H9 (cell line): ENCODE measurements around the gene TRA2B. TPM values are rescaled to one million over a fixed set of nuclear protein-coding genes. Genes with fewer than 3 reads are reported as not detected.

Experiments used
- DNase-seq: peaks from one replicate; pipeline ENCODE4 v3.0.0-alpha.2; 2017
- H2AFZ ChIP-seq: one replicate; pipeline ENCODE4 v1.6.1; 2013; ENCODE audit warnings: mild to moderate bottlenecking, low read length, control low read depth, moderate library complexity
- H2AK5ac ChIP-seq: 2 replicates; pipeline ENCODE4 v1.6.1; 2013; ENCODE audit warnings: low read length, control low read depth, mixed read lengths; ENCODE audit not compliant: insufficient read length
- H2BK120ac ChIP-seq: one replicate; pipeline ENCODE4 v1.6.1; 2013; ENCODE audit warnings: low read depth, mild to moderate bottlenecking, low read length, control low read depth, inconsistent platforms; ENCODE audit not compliant: poor library complexity, severe bottlenecking
- H2BK12ac ChIP-seq: 2 replicates; pipeline ENCODE4 v1.6.1; 2013; ENCODE audit warnings: low read length, control low read depth, mixed read lengths, low read depth; ENCODE audit not compliant: insufficient read length
- H2BK15ac ChIP-seq: 2 replicates; pipeline ENCODE4 v1.6.1; 2013; ENCODE audit warnings: low read depth, low read length, control low read depth
- H2BK20ac ChIP-seq: one replicate; pipeline ENCODE4 v1.6.1; 2013; ENCODE audit warnings: low read depth, mild to moderate bottlenecking, low read length, control low read depth, inconsistent platforms; ENCODE audit not compliant: poor library complexity, severe bottlenecking
- H2BK5ac ChIP-seq: 2 replicates; pipeline ENCODE4 v1.6.1; 2013; ENCODE audit warnings: low read length, control low read depth, mixed read lengths; ENCODE audit not compliant: insufficient read length
- H3K14ac ChIP-seq: 2 replicates; pipeline ENCODE4 v1.6.1; 2013; ENCODE audit warnings: low read length, control low read depth; ENCODE audit not compliant: insufficient read depth
- H3K18ac ChIP-seq: 2 replicates; pipeline ENCODE4 v1.6.1; 2013; ENCODE audit warnings: low read depth, mild to moderate bottlenecking, mixed read lengths, low read length, control low read depth; ENCODE audit not compliant: insufficient read length
- H3K23ac ChIP-seq: 2 replicates; pipeline ENCODE4 v1.6.1; 2013; ENCODE audit warnings: low read length, control low read depth, mixed read lengths, low read depth; ENCODE audit not compliant: insufficient read length
- H3K23me2 ChIP-seq: 2 replicates; pipeline ENCODE4 v1.6.1; 2013; ENCODE audit warnings: low read depth, mild to moderate bottlenecking, mixed read lengths, low read length, control low read depth; ENCODE audit not compliant: insufficient read length, poor library complexity, severe bottlenecking
- H3K27ac ChIP-seq: 2 replicates; pipeline ENCODE4 v1.5.1; 2013; ENCODE audit warnings: low read length, control low read depth, mixed read lengths, low read depth; ENCODE audit not compliant: insufficient read length
- H3K27me3 ChIP-seq: 2 replicates; pipeline ENCODE4 v1.6.1; 2013; ENCODE audit warnings: low read length, control low read depth, inconsistent platforms; ENCODE audit not compliant: insufficient read depth
- H3K4ac ChIP-seq: 2 replicates; pipeline ENCODE4 v1.6.1; 2013; ENCODE audit warnings: low read depth, mild to moderate bottlenecking, control low read depth, inconsistent platforms, low read length, moderate library complexity
- H3K4me1 ChIP-seq: 2 replicates; pipeline ENCODE4 v1.6.1; 2013; ENCODE audit warnings: low read length, control low read depth, inconsistent platforms; ENCODE audit not compliant: insufficient read depth
- H3K4me2 ChIP-seq: 2 replicates; pipeline ENCODE4 v1.6.1; 2013; ENCODE audit warnings: low read length, control low read depth, mixed read lengths; ENCODE audit not compliant: insufficient read length, insufficient read depth
- H3K56ac ChIP-seq: 2 replicates; pipeline ENCODE4 v1.6.1; 2013; ENCODE audit warnings: low read depth, mild to moderate bottlenecking, mixed read lengths, low read length, control low read depth; ENCODE audit not compliant: insufficient read length
- H3K79me1 ChIP-seq: 2 replicates; pipeline ENCODE4 v1.6.1; 2013; ENCODE audit warnings: low read depth, mild to moderate bottlenecking, moderate library complexity, low read length, control low read depth, inconsistent platforms; ENCODE audit not compliant: insufficient read depth, poor library complexity, severe bottlenecking
- H3K79me2 ChIP-seq: 2 replicates; pipeline ENCODE4 v1.6.1; 2013; ENCODE audit warnings: low read length, control low read depth, inconsistent platforms; ENCODE audit not compliant: insufficient read depth
- H3K9ac ChIP-seq: 2 replicates; pipeline ENCODE4 v1.6.1; 2013; ENCODE audit warnings: low read length, control low read depth, mixed read lengths; ENCODE audit not compliant: insufficient read length; ENCODE audit errors: extremely low read depth
- H3K9me3 ChIP-seq: one replicate; pipeline ENCODE4 v1.6.1; 2013; ENCODE audit warnings: low read depth, low read length, inconsistent platforms; ENCODE audit not compliant: control insufficient read depth
- H3T11ph ChIP-seq: one replicate; pipeline ENCODE4 v1.6.1; 2013; ENCODE audit warnings: mild to moderate bottlenecking, low read length, control low read depth, inconsistent platforms
- H4K20me1 ChIP-seq: one replicate; pipeline ENCODE4 v1.6.1; 2013; ENCODE audit not compliant: control insufficient read depth, insufficient read length, insufficient read depth
- H4K5ac ChIP-seq: 2 replicates; pipeline ENCODE4 v1.6.1; 2013; ENCODE audit warnings: low read depth, mild to moderate bottlenecking, mixed read lengths, low read length, control low read depth; ENCODE audit not compliant: insufficient read length
- H4K8ac ChIP-seq: replicated peaks from 2 replicates; pipeline ENCODE4 v1.6.1; 2013; ENCODE audit warnings: low read length, control low read depth, mixed read lengths, low read depth; ENCODE audit not compliant: insufficient read length
- H4K91ac ChIP-seq: 2 replicates; pipeline ENCODE4 v1.6.1; 2013; ENCODE audit warnings: low read depth, mild to moderate bottlenecking, moderate library complexity, mixed read lengths, low read length, control low read depth; ENCODE audit not compliant: insufficient read length
- H3K27ac Mint-ChIP-seq, 3 experiments: 2 replicates in 2 of 3; 3 replicates in 1 of 3; pipeline ENCODE4 v1.8.0; 2020 to 2021; ENCODE audit warnings: mixed read lengths in 3 of 3, mild to moderate bottlenecking in 1 of 3, moderate library complexity in 1 of 3
- H3K27me3 Mint-ChIP-seq: 2 replicates; pipeline ENCODE4 v1.8.0; 2021; ENCODE audit warnings: low read depth, mild to moderate bottlenecking, moderate library complexity, mixed read lengths
- H3K36me3 Mint-ChIP-seq, 3 experiments: 2 replicates in 2 of 3; 3 replicates in 1 of 3; pipeline ENCODE4 v1.8.0; 2020 to 2021; ENCODE audit warnings: low read depth in 3 of 3, mixed read lengths in 3 of 3; ENCODE audit not compliant: insufficient read depth in 1 of 3
- H3K4me1 Mint-ChIP-seq, 2 experiments: 2 replicates each; pipeline ENCODE4 v1.8.0; 2020; ENCODE audit warnings: mixed read lengths in 2 of 2
- H3K4me3 Mint-ChIP-seq, 2 experiments: 2 replicates in 1 of 2; 3 replicates in 1 of 2; pipeline ENCODE4 v1.8.0; 2020 to 2021; ENCODE audit warnings: mild to moderate bottlenecking in 2 of 2, mixed read lengths in 2 of 2, moderate library complexity in 1 of 2
- H3K9me3 Mint-ChIP-seq, 2 experiments: 2 replicates in 1 of 2; 3 replicates in 1 of 2; pipeline ENCODE4 v1.8.0; 2020; ENCODE audit warnings: mild to moderate bottlenecking in 2 of 2, mixed read lengths in 2 of 2, moderate library complexity in 1 of 2
- CTCF ChIP-seq: fragments of 200-600 bp; sonication (generic); conservative IDR thresholded peaks from 3 replicates; pipeline ENCODE4 v1.8.0; 2021; ENCODE audit warnings: antibody characterized with exemption, mild to moderate bottlenecking
- WGBS: extraction: QIAGEN DNeasy Blood & Tissue Kit; methylation state at CpG from one replicate; pipeline ENCODE4 v1.1.7; 2013; ENCODE audit warnings: missing lambda C conversion rate, low lambda C conversion rate, mixed read lengths; ENCODE audit not compliant: insufficient read length; ENCODE audit errors: extremely low coverage; 5-methylcytosine and 5-hydroxymethylcytosine counted together
- total RNA-seq: library from RNA; stranded (reverse); gene quantifications from 2 replicates; pipeline ENCODE4 v1.2.1, GENCODE V29; 2021

Gene TRA2B
- total RNA-seq, 1 experiment from 2014 or later: 344 TPM

GRCh38 chr3:185935465-185936272 is 2.1 kb downstream of the TRA2B start:
- H4K5ac ChIP-seq: no peak overlapping the region
- H3K4me1 ChIP-seq: peaks cover 9% of the 10 kb centered on the region; the same call in 1 of the 2 replicates
- peaks cover 54 to 66% (median 59%) of the 10 kb centered on the region in 3 experiments for H3K36me3 Mint-ChIP-seq
- peaks cover 68% of the 10 kb centered on the region for H3K79me2 ChIP-seq
- peaks cover 14% of the 10 kb centered on the region for H3K27me3 Mint-ChIP-seq
- no peak overlapping the region for H3T11ph ChIP-seq
- no peak for TF ChIP-seq CTCF
- no peak overlapping the region for H2AFZ ChIP-seq
- H3K4me1 Mint-ChIP-seq: peaks cover 42 to 46% of the 10 kb centered on the region in 2 experiments
- H3K27ac Mint-ChIP-seq: peak overlapping the region; percentile 100; a peak in 5 of 7 replicates
- H3K14ac ChIP-seq: no peak overlapping the region
- H2BK20ac ChIP-seq: no peak overlapping the region
- H3K79me1 ChIP-seq: no peaks in the 10 kb centered on the region
- H2BK5ac ChIP-seq: no peak overlapping the region
- peak overlapping the region; percentile 100 for H3K9ac ChIP-seq
- no peak overlapping the region for H4K91ac ChIP-seq
- H3K4me3 Mint-ChIP-seq: peak overlapping the region; percentile 100
- no peak overlapping the region for H3K27ac ChIP-seq
- H3K9me3 Mint-ChIP-seq: peaks cover 10 to 15% of the 10 kb centered on the region in 2 experiments
- no peak overlapping the region for H4K8ac ChIP-seq
- H3K18ac ChIP-seq: no peak overlapping the region
- no peak overlapping the region for H3K4ac ChIP-seq
- peaks cover 15% of the 10 kb centered on the region for H3K23me2 ChIP-seq
- no peak overlapping the region for H3K23ac ChIP-seq
- no peaks in the 10 kb centered on the region for H4K20me1 ChIP-seq
- no peak overlapping the region for H3K56ac ChIP-seq
- H2AK5ac ChIP-seq: no peak overlapping the region
- H3K4me2 ChIP-seq: peak overlapping the region; percentile 98
- no peak overlapping the region for H2BK12ac ChIP-seq
- no CpG with 5 or more reads among the region's 11 CpGs for WGBS
- H3K27me3 ChIP-seq: no peaks in the 10 kb centered on the region
- no peak overlapping the region for H2BK120ac ChIP-seq
- no peak for DNase-seq
- H2BK15ac ChIP-seq: no peak overlapping the region
- no peaks in the 10 kb centered on the region for H3K9me3 ChIP-seq
